Naive thymus-derived CD4-positive, alpha-beta T cell (primary cell): Measurements from ENCODE around the gene CACNB3. TPM values are rescaled to one million over a fixed set of nuclear protein-coding genes. Genes with fewer than 3 reads are reported as not detected.
A peak's percentile ranks its signal among the peaks of the same experiment; 100 is the strongest.
"Not testable (repeated sequence)": the region's sequence is repeated elsewhere in the genome, so short reads cannot be mapped to it uniquely, and the experiment has no call there.

Experiments used
- ATAC-seq: fragments of 150-1000 bp; cut with Tn5 transposase; 2 replicates; pipeline ENCODE4 v1.10.0; 2021; ENCODE audit warnings: mild to moderate bottlenecking, moderate library complexity
- CTCF ChIA-PET: fragments of 350-600 bp; sonication (Branson Sonifier 250); formaldehyde crosslinking; loops from one replicate; lab custom pipeline; 2021; ENCODE audit warnings: antibody characterized with exemption; lab: Charles Lee
- POLR2A ChIA-PET: fragments of 350-600 bp; sonication (Branson Sonifier 250); formaldehyde crosslinking; loops from one replicate; lab custom pipeline; 2021; ENCODE audit warnings: antibody characterized with exemption, inconsistent platforms; lab: Charles Lee
- DNase-seq, 9 donors: peaks; one replicate each; pipeline versions ENCODE4 v3.0.0 to v3.0.0-alpha.2; 2020 to 2022; ENCODE audit warnings: mixed read lengths in 1 of 9
- H3K27ac ChIP-seq: one replicate; pipeline ENCODE4 v1.7.0; 2013; ENCODE audit warnings: mild to moderate bottlenecking, low read depth, low read length, moderate library complexity
- H3K27me3 ChIP-seq, 2 donors: one replicate each; pipeline ENCODE4 v1.7.0; 2013; ENCODE audit warnings: low read length in 2 of 2, mild to moderate bottlenecking in 2 of 2, moderate library complexity in 2 of 2; ENCODE audit not compliant: control insufficient read depth in 2 of 2, insufficient read depth in 2 of 2
- H3K36me3 ChIP-seq, 3 experiments: 1 replicate in 2 of 3; 2 replicates in 1 of 3; pipeline ENCODE4 v1.7.0; 2013; ENCODE audit warnings: low read length in 3 of 3, mild to moderate bottlenecking in 3 of 3, moderate library complexity in 1 of 3; ENCODE audit not compliant: insufficient read depth in 3 of 3, control insufficient read depth in 2 of 3
- H3K4me1 ChIP-seq, 2 donors: one replicate each; pipeline ENCODE4 v1.7.0; 2013; ENCODE audit warnings: low read length in 2 of 2, mild to moderate bottlenecking in 2 of 2, moderate library complexity in 1 of 2; ENCODE audit not compliant: control insufficient read depth in 2 of 2, insufficient read depth in 2 of 2
- H3K4me3 ChIP-seq: 2 replicates; pipeline ENCODE4 v1.7.0; 2013; ENCODE audit warnings: mild to moderate bottlenecking, low read length
- H3K9me3 ChIP-seq, 3 experiments: 1 replicate in 2 of 3; 2 replicates in 1 of 3; pipeline ENCODE4 v1.7.0; 2013; ENCODE audit warnings: low read length in 3 of 3; ENCODE audit not compliant: control insufficient read depth in 2 of 3
- H3K27ac Mint-ChIP-seq, 9 donors: one replicate each; pipeline ENCODE4 v1.8.0; 2020 to 2022; ENCODE audit warnings: mixed read lengths in 9 of 9, mild to moderate bottlenecking in 8 of 9, moderate library complexity in 5 of 9, inconsistent platforms in 2 of 9
- H3K27me3 Mint-ChIP-seq, 5 donors: one replicate each; pipeline ENCODE4 v1.8.0; 2021 to 2022; ENCODE audit warnings: mixed read lengths in 5 of 5, mild to moderate bottlenecking in 1 of 5
- H3K36me3 Mint-ChIP-seq, 5 donors: one replicate each; pipeline ENCODE4 v1.8.0; 2020 to 2022; ENCODE audit warnings: mixed read lengths in 5 of 5, mild to moderate bottlenecking in 3 of 5, inconsistent platforms in 1 of 5
- H3K4me1 Mint-ChIP-seq, 7 donors: one replicate each; pipeline ENCODE4 v1.8.0; 2020 to 2022; ENCODE audit warnings: mixed read lengths in 7 of 7, mild to moderate bottlenecking in 3 of 7, inconsistent platforms in 1 of 7
- H3K4me3 Mint-ChIP-seq, 10 donors: one replicate each; pipeline ENCODE4 v1.8.0; 2020 to 2022; ENCODE audit warnings: mild to moderate bottlenecking in 10 of 10, mixed read lengths in 10 of 10, moderate library complexity in 6 of 10, inconsistent platforms in 2 of 10
- H3K9me3 Mint-ChIP-seq, 11 donors: one replicate each; pipeline ENCODE4 v1.8.0; 2020 to 2022; ENCODE audit warnings: mixed read lengths in 11 of 11, mild to moderate bottlenecking in 4 of 11, inconsistent platforms in 1 of 11, moderate library complexity in 1 of 11
- intact Hi-C, 2 donors: fragments of 100-400 bp; cut with micrococcal nuclease; formaldehyde crosslinking; loops; one replicate each; pipeline ENCODE4 v1.15.1; 2023
- microRNA-seq: library from miRNA; unstranded; fragments of <30 nt; microRNA quantifications from one replicate; pipeline ENCODE4 v1.2.0, GENCODE V29; 2022; ENCODE audit warnings: borderline microRNAs expressed
- polyA plus RNA-seq, 2 donors: library from polyadenylated mRNA; unstranded; fragments of 300-500 nt; fragmentation: Illumina TruSeq; gene quantifications; one replicate each; pipeline ENCODE4 v1.2.3, GENCODE V29; 2021
- total RNA-seq, 6 experiments: library from RNA in 5 of 6; stranded (reverse) in 5 of 6; gene quantifications; 1 replicate in 5 of 6; 2 replicates in 1 of 6; pipeline ENCODE4 v1.2.3 and lab custom pipeline; 2021 to 2026

CACNB3 gene
- total and polyA plus RNA-seq, 7 experiments from 2014 or later = 0.89 to 14.7 (median 4.3) TPM

- H3K27me3 ChIP-seq = no peaks in the 10 kb centered on the region
- intact Hi-C loops = loop anchor here in 1 of 2 donors (5.0 kb wide), 1 partner anchor 243 kb away; the partner anchor contains the start of gene LMBR1L
- DNase-seq (no peak), ATAC-seq (no peak)
- Mint-ChIP-seq H3K4me3 (no peak overlapping the region), H3K36me3 (no peaks in the 10 kb centered on the region), H3K27ac (no peak overlapping the region), H3K4me1 (peaks cover 15 to 21% (median 20%) of the 10 kb centered on the region in 7 donors), H3K27me3 (peaks cover 0 to 24% (median 5%) of the 10 kb centered on the region in 5 donors), H3K9me3 (no peaks in the 10 kb centered on the region)
- H3K4me3 ChIP-seq = no peak overlapping the region
- CTCF ChIA-PET = interaction anchor here (1.6 to 2.2 kb wide), 2 partner anchors 16 to 21 kb away, joined by 3 to 9 read pairs; no protein-coding TSS in a partner anchor
- no peaks in the 10 kb centered on the region for H3K9me3 ChIP-seq
- H3K4me1 ChIP-seq = peaks cover 10% of the 10 kb centered on the region in 2 donors
- no peak overlapping the region for H3K27ac ChIP-seq
- H3K36me3 ChIP-seq = no peaks in the 10 kb centered on the region
- POLR2A ChIA-PET = interaction anchor here (0.7 to 1.9 kb wide), 3 partner anchors 9 to 18 kb away, joined by 3 to 6 read pairs (median 3); partner anchors contain the start of gene DDX23
Observed at GRCh38 chr12:48869191-48869590, 50.9 kb downstream of the CACNB3 start.

DNA sequence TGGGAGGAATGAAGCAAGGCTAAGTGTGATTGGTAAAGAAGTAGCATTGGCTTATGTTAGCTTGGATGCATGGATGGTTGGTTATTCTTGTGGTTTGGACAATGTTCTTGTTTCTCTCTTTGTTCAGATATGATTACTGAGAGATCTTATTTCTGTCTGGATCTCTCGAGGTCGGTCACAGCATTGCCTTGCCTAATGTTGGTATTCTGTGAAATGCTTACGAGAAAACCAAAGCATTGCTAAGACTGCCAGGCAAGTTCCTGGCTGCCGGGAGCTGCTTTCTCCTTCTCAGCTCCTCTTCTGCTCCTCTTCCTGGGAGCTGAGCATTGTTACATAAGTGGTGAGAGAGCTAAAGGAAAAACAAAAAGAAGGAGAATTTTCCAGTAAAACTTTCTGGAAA is 54.8 kb downstream of the CACNB3 start:
- no peak for ATAC-seq
- Mint-ChIP-seq H3K4me1 (no peaks in the 10 kb centered on the region), H3K36me3 (no peaks in the 10 kb centered on the region), H3K9me3 (no peaks in the 10 kb centered on the region), H3K4me3 (no peak overlapping the region), H3K27me3 (peaks cover 0 to 14% (median 0%) of the 10 kb centered on the region in 5 donors), H3K27ac (peak overlapping the region in 1 of 9 donors; percentile 18)
- Histone ChIP-seq H3K36me3 (no peaks in the 10 kb centered on the region), H3K27ac (no peak overlapping the region), H3K27me3 (no peaks in the 10 kb centered on the region), H3K4me1 (no peaks in the 10 kb centered on the region), H3K9me3 (no peaks in the 10 kb centered on the region), H3K4me3 (no peak overlapping the region)
- DNase-seq = no peak
- intact Hi-C loops = no loop called here
- CTCF ChIA-PET = interaction anchor here (0.6 kb wide), 1 partner anchor 68 kb away, joined by 3 read pairs; no protein-coding TSS in a partner anchor
- POLR2A ChIA-PET = interaction anchor here (0.6 kb wide), 1 partner anchor 41 kb away, joined by 3 read pairs; no protein-coding TSS in a partner anchor

DNA sequence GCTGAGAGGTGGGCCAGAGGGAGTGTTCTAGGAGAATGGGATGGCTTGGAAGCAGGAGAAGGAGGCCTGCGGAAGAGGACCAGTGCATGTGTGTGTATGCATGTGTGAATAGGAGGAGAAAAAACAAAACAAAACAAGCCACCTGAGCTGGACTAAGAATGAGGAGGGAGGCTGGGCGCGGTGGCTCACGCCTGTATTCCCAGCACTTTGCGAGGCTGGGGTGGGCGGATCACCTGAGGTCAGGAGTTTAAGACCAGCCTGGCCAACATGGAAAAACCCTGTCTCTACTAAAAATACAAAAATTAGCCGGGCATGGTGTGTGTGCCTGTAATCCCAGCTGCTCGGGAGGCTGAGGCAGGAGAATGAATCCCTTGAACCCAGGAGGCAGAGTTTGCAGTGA is 55.2 kb downstream of the CACNB3 start:
- H3K27me3 Mint-ChIP-seq = peaks cover 0 to 14% (median 0%) of the 10 kb centered on the region in 5 donors
- not testable (repeated sequence) for H3K9me3 Mint-ChIP-seq

DNA sequence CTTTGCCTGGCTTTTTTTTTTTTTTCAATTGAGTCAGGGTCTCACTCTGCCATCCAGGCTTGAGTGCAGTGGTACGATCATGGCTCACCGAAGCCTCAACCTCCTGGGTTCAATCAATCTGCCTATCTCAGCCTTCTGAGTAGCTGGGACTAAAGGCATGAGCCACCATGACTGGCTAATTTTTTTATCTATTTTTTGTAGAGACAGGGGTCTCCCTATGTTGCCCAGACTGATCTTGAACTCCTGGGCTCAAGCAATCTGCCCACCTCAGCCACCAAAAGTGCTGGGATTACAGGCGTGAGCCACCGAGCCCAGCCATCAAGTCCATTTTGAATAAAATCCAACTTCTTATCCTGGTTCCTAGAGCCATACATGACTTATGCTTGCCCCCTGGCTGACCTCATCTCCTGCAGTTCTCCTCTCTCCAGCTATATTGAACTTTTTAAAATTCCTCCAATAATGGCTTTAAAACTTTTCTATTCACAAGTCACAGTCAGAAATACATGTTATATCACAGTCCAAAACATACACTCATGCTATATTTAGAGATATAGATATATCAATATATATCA is 57.7 kb downstream of the CACNB3 start:
- DNase-seq = no peak
- H3K27ac Mint-ChIP-seq = no peak overlapping the region
- no peak overlapping the region for H3K4me3 ChIP-seq
- POLR2A ChIA-PET = no interaction called here
- intact Hi-C loops = no loop called here
- no peaks in the 10 kb centered on the region for H3K9me3 ChIP-seq
- H3K36me3 ChIP-seq = no peaks in the 10 kb centered on the region
- peaks cover 0 to 2% (median 0%) of the 10 kb centered on the region in 7 donors for H3K4me1 Mint-ChIP-seq
- no peaks in the 10 kb centered on the region for H3K4me1 ChIP-seq
- CTCF ChIA-PET = interaction anchor here (1.9 kb wide), 1 partner anchor 22 kb away, joined by 5 read pairs; no protein-coding TSS in a partner anchor
- no peaks in the 10 kb centered on the region for H3K9me3 Mint-ChIP-seq
- H3K27ac ChIP-seq = no peak overlapping the region
- peaks cover 11 to 29% (median 15%) of the 10 kb centered on the region in 5 donors for H3K27me3 Mint-ChIP-seq
- ATAC-seq = no peak
- H3K36me3 Mint-ChIP-seq = peaks cover 0 to 5% (median 0%) of the 10 kb centered on the region in 5 donors
- peaks cover 0 to 3% of the 10 kb centered on the region in 2 donors for H3K27me3 ChIP-seq
- H3K4me3 Mint-ChIP-seq = no peak overlapping the region

More for the DNA sequence above, 55.2 kb downstream of the CACNB3 start:
- H3K9me3 ChIP-seq, H3K4me3 Mint-ChIP-seq, H3K4me3 ChIP-seq, CTCF ChIA-PET, intact Hi-C loops, H3K27me3 ChIP-seq, H3K4me1 Mint-ChIP-seq, DNase-seq, H3K27ac ChIP-seq, H3K36me3 ChIP-seq, ATAC-seq, H3K4me1 ChIP-seq, H3K36me3 Mint-ChIP-seq: not testable (repeated sequence)
- POLR2A ChIA-PET = interaction anchor here (0.7 kb wide), 1 partner anchor 7 kb away, joined by 3 read pairs; no protein-coding TSS in a partner anchor
- peak overlapping the region in 1 of 9 donors; percentile 55 for H3K27ac Mint-ChIP-seq

Small RNAs within 50 kb of the gene (microRNA-seq; reads per million reads assigned to microRNA genes)
- gene MIR4701 = not detected

Other genes starting within 250 kb of the CACNB3 start
- not detected for gene LALBA, start 248.4 kb upstream of the CACNB3 start, total RNA-seq
- gene LALBA, start 248.4 kb upstream of the CACNB3 start, polyA plus RNA-seq = not detected
- gene KANSL2, start 136.3 kb upstream of the CACNB3 start, total RNA-seq = 100 to 1,000 TPM in 1 of 5 experiments, 10 to 100 TPM in 4; 37.5 to 117 (median 74.4) TPM
- gene KANSL2, start 136.3 kb upstream of the CACNB3 start, polyA plus RNA-seq = 10 to 100 TPM; 33.4 to 50.8 TPM
- 100 to 1,000 TPM in 1 of 5 experiments, 10 to 100 TPM in 4; 62.5 to 127 (median 76.6) TPM for gene CCNT1, start 101.8 kb upstream of the CACNB3 start, total RNA-seq
- 10 to 100 TPM; 11.7 to 23.8 TPM for gene CCNT1, start 101.8 kb upstream of the CACNB3 start, polyA plus RNA-seq
- under 1 TPM in 3 of 5 experiments, not detected in 2; 0.07 to 0.22 (median 0.08) TPM for gene ADCY6, start 29.4 kb upstream of the CACNB3 start, total RNA-seq
- not detected for gene ADCY6, start 29.4 kb upstream of the CACNB3 start, polyA plus RNA-seq
- 100 to 1,000 TPM in 3 of 5 experiments, 10 to 100 TPM in 2; 84.0 to 160 (median 127) TPM for gene DDX23, start 33.7 kb downstream of the CACNB3 start, total RNA-seq
- gene DDX23, start 33.7 kb downstream of the CACNB3 start, polyA plus RNA-seq = 10 to 100 TPM; 32.8 to 65.6 TPM
- gene RND1, start 47.4 kb downstream of the CACNB3 start, total RNA-seq = 10 to 100 TPM in 1 of 5 experiments, 1 to 10 TPM in 4; 1.1 to 13.5 (median 2.3) TPM
- gene RND1, start 47.4 kb downstream of the CACNB3 start, polyA plus RNA-seq = under 1 TPM; 0.17 to 0.94 TPM
- 10 to 100 TPM; 40.3 to 55.7 (median 48.5) TPM for gene FKBP11, start 107.0 kb downstream of the CACNB3 start, total RNA-seq
- 10 to 100 TPM; 74.2 to 83.7 TPM for gene FKBP11, start 107.0 kb downstream of the CACNB3 start, polyA plus RNA-seq
- gene ARF3, start 139.0 kb downstream of the CACNB3 start, total RNA-seq = 100 to 1,000 TPM in 1 of 5 experiments, 10 to 100 TPM in 4; 48.7 to 137 (median 56.1) TPM
- 10 to 100 TPM; 15.9 to 21.9 TPM for gene ARF3, start 139.0 kb downstream of the CACNB3 start, polyA plus RNA-seq
- gene WNT10B, start 153.2 kb downstream of the CACNB3 start, total RNA-seq = 10 to 100 TPM in 1 of 5 experiments, 1 to 10 TPM in 4; 1.8 to 10.7 (median 7.5) TPM
- gene WNT10B, start 153.2 kb downstream of the CACNB3 start, polyA plus RNA-seq = under 1 TPM; 0.07 to 0.15 TPM
- 1 to 10 TPM in 1 of 5 experiments, under 1 TPM in 3, not detected in 1; 0.30 to 1.5 (median 0.49) TPM for gene WNT1, start 159.8 kb downstream of the CACNB3 start, total RNA-seq
- under 1 TPM in 1 of 2 donors, not detected in 1; 0.24 TPM for gene WNT1, start 159.8 kb downstream of the CACNB3 start, polyA plus RNA-seq
- under 1 TPM in 3 of 5 experiments, not detected in 2; 0.19 to 0.71 (median 0.27) TPM for gene DDN, start 180.9 kb downstream of the CACNB3 start, total RNA-seq
- gene DDN, start 180.9 kb downstream of the CACNB3 start, polyA plus RNA-seq = not detected
- 10 to 100 TPM; 34.0 to 74.4 (median 50.6) TPM for gene PRKAG1, start 200.3 kb downstream of the CACNB3 start, total RNA-seq
- 10 to 100 TPM; 39.4 to 49.6 TPM for gene PRKAG1, start 200.3 kb downstream of the CACNB3 start, polyA plus RNA-seq
- gene KMT2D, start 242.3 kb downstream of the CACNB3 start, total RNA-seq = 100 to 1,000 TPM; 129 to 167 (median 151) TPM
- 10 to 100 TPM in 1 of 2 donors, 1 to 10 TPM in 1; 6.6 to 26.4 TPM for gene KMT2D, start 242.3 kb downstream of the CACNB3 start, polyA plus RNA-seq